ENCODE data around the gene RALGDS. TPM values are rescaled to one million over a fixed set of nuclear protein-coding genes. Genes with fewer than 3 reads are reported as not detected.

The RALGDS gene
- polyA plus RNA-seq, 4 donors: 33.0 to 49.0 (median 35.7) TPM

- Histone ChIP-seq H3K27ac (ENCODE audit: low read depth in 1 of 3, low read length in 2 of 3) (peak overlapping the region; percentile 45 to 61 (median 50)), H3K27me3 (ENCODE audit: control insufficient read depth in 3 of 3, insufficient read depth in 3 of 3, low read length in 3 of 3) (no peaks in the 10 kb centered on the region), H3K4me1 (ENCODE audit: control insufficient read depth in 3 of 3, insufficient read depth in 2 of 3, low read depth in 1 of 3, low read length in 2 of 3) (peaks cover 15 to 80% (median 22%) of the 10 kb centered on the region in 3 donors), H3K9me3 (ENCODE audit: control insufficient read depth in 2 of 2, insufficient read depth in 1 of 2, low read depth in 1 of 2, low read length in 1 of 2) (no peaks in the 10 kb centered on the region), H3K4me3 (ENCODE audit: low read depth in 1 of 3, low read length in 3 of 3) (no peak overlapping the region), H3K36me3 (ENCODE audit: control insufficient read depth in 3 of 3, insufficient read depth in 2 of 3, low read depth in 1 of 3, low read length in 3 of 3) (peaks cover 0 to 70% (median 0%) of the 10 kb centered on the region in 3 donors)
- DNase-seq (peak; percentile 54 to 55), FAIRE-seq (no peak)
- WGBS, 3 donors: 27 to 47% (median 28%) methylated on average over 16 of the region's 16 CpGs
These were observed 21.0 kb upstream of the RALGDS start for GRCh38 chr9:133141833-133142595.

GRCh38 chr9:133140606-133141005 lies 19.6 kb upstream of the RALGDS start:
- peak overlapping the region; percentile 1 to 49 (median 45) for H3K27ac ChIP-seq (ENCODE audit: low read depth in 1 of 3, low read length in 2 of 3)

GRCh38 chr9:133140174-133140505 lies 19.1 kb upstream of the RALGDS start:
- WGBS, 3 donors: 27 to 65% (median 31%) methylated on average over 3 to 4 of the region's 4 CpGs
- peaks cover 0 to 54% (median 0%) of the 10 kb centered on the region in 3 donors for H3K36me3 ChIP-seq (ENCODE audit: control insufficient read depth in 3 of 3, insufficient read depth in 2 of 3, low read depth in 1 of 3, low read length in 3 of 3)
- DNase-seq: peak; percentile 84 to 85
- no peak overlapping the region for H3K4me3 ChIP-seq (ENCODE audit: low read depth in 1 of 3, low read length in 3 of 3)
- H3K27me3 ChIP-seq (ENCODE audit: control insufficient read depth in 3 of 3, insufficient read depth in 3 of 3, low read length in 3 of 3): no peaks in the 10 kb centered on the region
- no peaks in the 10 kb centered on the region for H3K9me3 ChIP-seq (ENCODE audit: control insufficient read depth in 2 of 2, insufficient read depth in 1 of 2, low read depth in 1 of 2, low read length in 1 of 2)
- FAIRE-seq: no peak
- peaks cover 20 to 82% (median 25%) of the 10 kb centered on the region in 3 donors for H3K4me1 ChIP-seq (ENCODE audit: control insufficient read depth in 3 of 3, insufficient read depth in 2 of 3, low read depth in 1 of 3, low read length in 2 of 3)
- peak overlapping the region; percentile 1 to 49 (median 45) for H3K27ac ChIP-seq (ENCODE audit: low read depth in 1 of 3, low read length in 2 of 3)

More at GRCh38 chr9:133140606-133141005, 19.6 kb upstream of the RALGDS start:
- WGBS, 3 donors: 35 to 69% (median 63%) methylated on average over 13 to 14 of the region's 14 CpGs
- Histone ChIP-seq H3K27me3 (ENCODE audit: control insufficient read depth in 3 of 3, insufficient read depth in 3 of 3, low read length in 3 of 3) (no peaks in the 10 kb centered on the region), H3K4me1 (ENCODE audit: control insufficient read depth in 3 of 3, insufficient read depth in 2 of 3, low read depth in 1 of 3, low read length in 2 of 3) (peaks cover 20 to 80% (median 25%) of the 10 kb centered on the region in 3 donors), H3K9me3 (ENCODE audit: control insufficient read depth in 2 of 2, insufficient read depth in 1 of 2, low read depth in 1 of 2, low read length in 1 of 2) (no peaks in the 10 kb centered on the region), H3K36me3 (ENCODE audit: control insufficient read depth in 3 of 3, insufficient read depth in 2 of 3, low read depth in 1 of 3, low read length in 3 of 3) (peaks cover 0 to 57% (median 0%) of the 10 kb centered on the region in 3 donors), H3K4me3 (ENCODE audit: low read depth in 1 of 3, low read length in 3 of 3) (no peak overlapping the region)
- DNase-seq (no peak), FAIRE-seq (no peak)

GRCh38 chr9:133139246-133140173 lies 18.5 kb upstream of the RALGDS start:
- peaks cover 0 to 55% (median 0%) of the 10 kb centered on the region in 3 donors for H3K36me3 ChIP-seq (ENCODE audit: control insufficient read depth in 3 of 3, insufficient read depth in 2 of 3, low read depth in 1 of 3, low read length in 3 of 3)
- H3K4me3 ChIP-seq (ENCODE audit: low read depth in 1 of 3, low read length in 3 of 3): no peak overlapping the region
- peak overlapping the region; percentile 15 to 81 (median 49) for H3K27ac ChIP-seq (ENCODE audit: low read depth in 1 of 3, low read length in 2 of 3)
- FAIRE-seq (no peak), DNase-seq (peak in 1 of 2 donors; percentile 70)
- H3K4me1 ChIP-seq (ENCODE audit: control insufficient read depth in 3 of 3, insufficient read depth in 2 of 3, low read depth in 1 of 3, low read length in 2 of 3): peaks cover 18 to 82% (median 26%) of the 10 kb centered on the region in 3 donors
- no peaks in the 10 kb centered on the region for H3K27me3 ChIP-seq (ENCODE audit: control insufficient read depth in 3 of 3, insufficient read depth in 3 of 3, low read length in 3 of 3)
- 67 to 80% (median 76%) methylated on average over 21 to 24 of the region's 24 CpGs for WGBS, 3 donors
- H3K9me3 ChIP-seq (ENCODE audit: control insufficient read depth in 2 of 2, insufficient read depth in 1 of 2, low read depth in 1 of 2, low read length in 1 of 2): no peaks in the 10 kb centered on the region

GRCh38 chr9:133137451-133138231 lies 16.6 kb upstream of the RALGDS start:
- peaks cover 0 to 56% (median 0%) of the 10 kb centered on the region in 3 donors for H3K36me3 ChIP-seq (ENCODE audit: control insufficient read depth in 3 of 3, insufficient read depth in 2 of 3, low read depth in 1 of 3, low read length in 3 of 3)
- FAIRE-seq: no peak
- no peaks in the 10 kb centered on the region for H3K27me3 ChIP-seq (ENCODE audit: control insufficient read depth in 3 of 3, insufficient read depth in 3 of 3, low read length in 3 of 3)
- H3K4me1 ChIP-seq (ENCODE audit: control insufficient read depth in 3 of 3, insufficient read depth in 2 of 3, low read depth in 1 of 3, low read length in 2 of 3): peaks cover 25 to 82% (median 29%) of the 10 kb centered on the region in 3 donors
- H3K4me3 ChIP-seq (ENCODE audit: low read depth in 1 of 3, low read length in 3 of 3): no peak overlapping the region
- DNase-seq: no peak
- peak overlapping the region in 2 of 3 donors; percentile 60 to 72 for H3K27ac ChIP-seq (ENCODE audit: low read depth in 1 of 3, low read length in 2 of 3)
- WGBS, 3 donors: 73 to 76% (median 75%) methylated on average over 15 to 16 of the region's 16 CpGs
- H3K9me3 ChIP-seq (ENCODE audit: control insufficient read depth in 2 of 2, insufficient read depth in 1 of 2, low read depth in 1 of 2, low read length in 1 of 2): no peaks in the 10 kb centered on the region

GRCh38 chr9:133135146-133135745 lies 14.2 kb upstream of the RALGDS start:
- Histone ChIP-seq H3K4me1 (ENCODE audit: control insufficient read depth in 3 of 3, insufficient read depth in 2 of 3, low read depth in 1 of 3, low read length in 2 of 3) (peaks cover 15 to 59% (median 21%) of the 10 kb centered on the region in 3 donors), H3K9me3 (ENCODE audit: control insufficient read depth in 2 of 2, insufficient read depth in 1 of 2, low read depth in 1 of 2, low read length in 1 of 2) (no peaks in the 10 kb centered on the region), H3K4me3 (ENCODE audit: low read depth in 1 of 3, low read length in 3 of 3) (no peak overlapping the region), H3K36me3 (ENCODE audit: control insufficient read depth in 3 of 3, insufficient read depth in 2 of 3, low read depth in 1 of 3, low read length in 3 of 3) (peaks cover 0 to 62% (median 0%) of the 10 kb centered on the region in 3 donors), H3K27me3 (ENCODE audit: control insufficient read depth in 3 of 3, insufficient read depth in 3 of 3, low read length in 3 of 3) (no peaks in the 10 kb centered on the region), H3K27ac (ENCODE audit: low read depth in 1 of 3, low read length in 2 of 3) (peak overlapping the region; percentile 86 to 100 (median 93))
- DNase-seq (peak; percentile 67 to 98), FAIRE-seq (no peak)
- WGBS, 3 donors: 6 to 35% (median 12%) methylated on average over 7 to 8 of the region's 8 CpGs

GRCh38 chr9:133134388-133135145 lies 13.5 kb upstream of the RALGDS start:
- Histone ChIP-seq H3K9me3 (ENCODE audit: control insufficient read depth in 2 of 2, insufficient read depth in 1 of 2, low read depth in 1 of 2, low read length in 1 of 2) (no peaks in the 10 kb centered on the region), H3K27ac (ENCODE audit: low read depth in 1 of 3, low read length in 2 of 3) (peak overlapping the region; percentile 86 to 100 (median 93)), H3K27me3 (ENCODE audit: control insufficient read depth in 3 of 3, insufficient read depth in 3 of 3, low read length in 3 of 3) (no peaks in the 10 kb centered on the region), H3K4me1 (ENCODE audit: control insufficient read depth in 3 of 3, insufficient read depth in 2 of 3, low read depth in 1 of 3, low read length in 2 of 3) (peaks cover 14 to 53% (median 17%) of the 10 kb centered on the region in 3 donors), H3K36me3 (ENCODE audit: control insufficient read depth in 3 of 3, insufficient read depth in 2 of 3, low read depth in 1 of 3, low read length in 3 of 3) (peaks cover 0 to 62% (median 0%) of the 10 kb centered on the region in 3 donors), H3K4me3 (ENCODE audit: low read depth in 1 of 3, low read length in 3 of 3) (no peak overlapping the region)
- DNase-seq (peak in 1 of 2 donors; percentile 91), FAIRE-seq (no peak)
- 26 to 58% (median 43%) methylated on average over 11 of the region's 11 CpGs for WGBS, 3 donors
